HG03520 (cell line): ENCODE measurements around the gene ABL2.
"Not testable (repeated sequence)": the region's sequence is repeated elsewhere in the genome, so short reads cannot be mapped to it uniquely, and the experiment has no call there.

Experiments
- ATAC-seq: cut with Tn5 transposase; IDR thresholded peaks from one replicate; pipeline ENCODE4 v1.9.1; 2021; ENCODE audit warnings: mild to moderate bottlenecking, moderate library complexity; ENCODE audit not compliant: unreplicated experiment

Gene ABL2

GRCh38 chr1:179229214-179230140 is at the start of gene ABL2:
Gene ABL2, minus strand, starts transcription at chr1:179229677. Its CDS starts 280 bp downstream, at chr1:179229397.
- ATAC-seq, result peak; percentile 49

GRCh38 chr1:179278920-179279319 is 49.4 kb upstream of the ABL2 start:
- no peak for ATAC-seq

- not testable (repeated sequence) for ATAC-seq
Observed at GRCh38 chr1:179274424-179274823, 44.9 kb upstream of the ABL2 start.

- no peak for ATAC-seq
Observed at GRCh38 chr1:179269071-179269470, 39.6 kb upstream of the ABL2 start.

- ATAC-seq, result no peak
Observed at GRCh38 chr1:179264507-179264906, 35.0 kb upstream of the ABL2 start.

- ATAC-seq, result no peak
Observed at GRCh38 chr1:179263121-179263520, 33.6 kb upstream of the ABL2 start.

- no peak for ATAC-seq
Observed at GRCh38 chr1:179262183-179262582, 32.7 kb upstream of the ABL2 start.

- ATAC-seq, result no peak
Observed at GRCh38 chr1:179253286-179253972, 24.0 kb upstream of the ABL2 start.

- ATAC-seq, result no peak
Observed at GRCh38 chr1:179252606-179253005, 23.1 kb upstream of the ABL2 start.

GRCh38 chr1:179251675-179252074 is 22.2 kb upstream of the ABL2 start:
- ATAC-seq, result no peak

- no peak for ATAC-seq
Observed at GRCh38 chr1:179247923-179248322, 18.4 kb upstream of the ABL2 start.

GRCh38 chr1:179245426-179245825 is 15.9 kb upstream of the ABL2 start:
- ATAC-seq, result not testable (repeated sequence)

GRCh38 chr1:179241530-179242097 is 12.1 kb upstream of the ABL2 start:
- ATAC-seq, result no peak

GRCh38 chr1:179237222-179237621 is 7.7 kb upstream of the ABL2 start:
- ATAC-seq, result no peak

- no peak for ATAC-seq
Observed at GRCh38 chr1:179234863-179235262, 5.4 kb upstream of the ABL2 start.

GRCh38 chr1:179231923-179232322 is 2.4 kb upstream of the ABL2 start:
- ATAC-seq, result no peak

GRCh38 chr1:179230721-179231120 is 1.2 kb upstream of the ABL2 start:
- no peak for ATAC-seq

GRCh38 chr1:179230251-179230650 is 774 bp upstream of the ABL2 start:
- no peak for ATAC-seq

GRCh38 chr1:179228783-179229213 is 679 bp downstream of the ABL2 start:
- peak; percentile 20 for ATAC-seq

GRCh38 chr1:179226738-179227137 is 2.7 kb downstream of the ABL2 start:
- no peak for ATAC-seq

GRCh38 chr1:179224466-179224865 is 5.0 kb downstream of the ABL2 start:
- not testable (repeated sequence) for ATAC-seq

GRCh38 chr1:179221121-179221520 is 8.4 kb downstream of the ABL2 start:
- not testable (repeated sequence) for ATAC-seq
